H1 (cell line): ENCODE results near the gene PPIB. TPM values are rescaled to one million over a fixed set of nuclear protein-coding genes. Genes with fewer than 3 reads are reported as not detected.

ENCODE experiments used
- CTCF ChIA-PET: fragments of 300-600 bp; sonication (Branson Sonifier 250); formaldehyde crosslinking; loops from one replicate; lab custom pipeline; 2021; ENCODE audit not compliant: partially characterized antibody; lab: Charles Lee
- POLR2A ChIA-PET: fragments of 300-600 bp; sonication (Branson Sonifier 250); formaldehyde crosslinking; loops from one replicate; lab custom pipeline; 2021; ENCODE audit warnings: inconsistent platforms; ENCODE audit not compliant: partially characterized antibody; lab: Charles Lee
- DNase-seq, 2 experiments: peaks; one replicate each; pipeline versions ENCODE4 v3.0.0 to v3.0.0-alpha.2; 2010 to 2022; ENCODE audit warnings: low spot score in 2 of 2, low read depth in 1 of 2, mixed read lengths in 1 of 2
- FAIRE-seq: peaks from 2 replicates; lab custom pipeline; 2011; peaks lifted over from hg19 to GRCh38; lab: Jason Lieb, UNC
- H2AFZ ChIP-seq: 2 replicates; pipeline ENCODE4 v1.8.1; 2012; ENCODE audit warnings: low read length, inconsistent platforms
- H2AK5ac ChIP-seq: 2 replicates; pipeline ENCODE4 v1.6.1; 2013; ENCODE audit warnings: low read depth, low read length
- H2BK120ac ChIP-seq: replicated peaks from 2 replicates; pipeline ENCODE3; 2013; ENCODE audit warnings: low read depth, low read length, inconsistent platforms
- H2BK12ac ChIP-seq: 2 replicates; pipeline ENCODE4 v1.6.1; 2013; ENCODE audit warnings: low read depth, low read length
- H2BK15ac ChIP-seq: 2 replicates; pipeline ENCODE4 v1.6.1; 2013; ENCODE audit warnings: low read length
- H2BK20ac ChIP-seq: 2 replicates; pipeline ENCODE4 v1.6.1; 2013; ENCODE audit warnings: low read length
- H2BK5ac ChIP-seq: 2 replicates; pipeline ENCODE4 v1.6.1; 2013; ENCODE audit warnings: low read depth, low read length
- H3K14ac ChIP-seq: 2 replicates; pipeline ENCODE4 v1.6.1; 2013; ENCODE audit warnings: inconsistent platforms; ENCODE audit not compliant: insufficient read length
- H3K18ac ChIP-seq: 2 replicates; pipeline ENCODE4 v1.6.1; 2013; ENCODE audit warnings: low read length; ENCODE audit errors: extremely low read depth
- H3K23ac ChIP-seq: 2 replicates; pipeline ENCODE4 v1.6.1; 2013; ENCODE audit warnings: inconsistent platforms; ENCODE audit not compliant: insufficient read length
- H3K23me2 ChIP-seq: 2 replicates; pipeline ENCODE4 v1.6.1; 2013; ENCODE audit warnings: low read depth, low read length
- H3K27ac ChIP-seq: 2 replicates; pipeline ENCODE4 v1.6.1; 2011; ENCODE audit warnings: low read depth, low read length, inconsistent platforms
- H3K27me3 ChIP-seq, 4 experiments: replicated peaks in 1 of 4; 1 replicate in 1 of 4; 2 replicates in 3 of 4; pipeline versions ENCODE4 v1.6.1 to v1.8.1; 2011 to 2013; ENCODE audit warnings: low read length in 3 of 4, mild to moderate bottlenecking in 3 of 4, inconsistent platforms in 2 of 4, mixed read lengths in 2 of 4, moderate library complexity in 1 of 4; ENCODE audit not compliant: control insufficient read depth in 3 of 4, insufficient read depth in 3 of 4; ENCODE audit errors: extremely low read depth in 1 of 4
- H3K36me3 ChIP-seq, 4 experiments: 2 replicates each; pipeline versions ENCODE4 v1.6.1 to v1.8.1; 2011 to 2013; ENCODE audit warnings: mild to moderate bottlenecking in 4 of 4, low read length in 3 of 4, moderate library complexity in 2 of 4, control low read depth in 1 of 4, inconsistent platforms in 1 of 4; ENCODE audit not compliant: insufficient read depth in 4 of 4, control insufficient read depth in 2 of 4
- H3K4ac ChIP-seq: replicated peaks from 2 replicates; pipeline ENCODE3; 2013; ENCODE audit warnings: low read length, low read depth, mixed read lengths, inconsistent platforms; ENCODE audit not compliant: insufficient read length
- H3K4me1 ChIP-seq, 4 experiments: replicated peaks in 1 of 4; 1 replicate in 1 of 4; 2 replicates in 3 of 4; pipeline versions ENCODE4 v1.6.1 to v1.8.1; 2011 to 2013; ENCODE audit warnings: low read length in 3 of 4, inconsistent platforms in 2 of 4, mixed read lengths in 1 of 4; ENCODE audit not compliant: insufficient read depth in 4 of 4, control insufficient read depth in 3 of 4
- H3K4me2 ChIP-seq, 2 experiments: 2 replicates each; pipeline versions ENCODE4 v1.6.1 to v1.8.1; 2011 to 2013; ENCODE audit warnings: low read depth in 2 of 2, low read length in 2 of 2, control low read depth in 1 of 2, inconsistent platforms in 1 of 2, mild to moderate bottlenecking in 1 of 2; ENCODE audit not compliant: insufficient read depth in 1 of 2
- H3K4me3 ChIP-seq, 4 experiments: fragments of 200-600, 300-600 bp in 1 of 4; sonication (generic), shearing (Covaris generic), sonication (Bioruptor Twin) in 1 of 4; 2 replicates each; pipeline versions ENCODE4 v1.5.1 to v1.8.1; 2011 to 2016; ENCODE audit warnings: low read length in 4 of 4, low read depth in 3 of 4, control low read depth in 2 of 4, inconsistent platforms in 2 of 4, mild to moderate bottlenecking in 2 of 4, mixed read lengths in 1 of 4, moderate library complexity in 1 of 4; ENCODE audit not compliant: insufficient read depth in 2 of 4; ENCODE audit errors: extremely low read depth in 1 of 4
- H3K56ac ChIP-seq: replicated peaks from 2 replicates; pipeline ENCODE3; 2013; ENCODE audit warnings: low read depth, mild to moderate bottlenecking, mixed read lengths, low read length, inconsistent platforms; ENCODE audit not compliant: insufficient read length
- H3K79me1 ChIP-seq: 2 replicates; pipeline ENCODE4 v1.6.1; 2013; ENCODE audit warnings: low read depth, low read length, control low read depth
- H3K79me2 ChIP-seq, 2 experiments: 2 replicates each; pipeline versions ENCODE4 v1.6.1 to v1.8.1; 2012 to 2013; ENCODE audit warnings: low read length in 2 of 2, mild to moderate bottlenecking in 2 of 2, inconsistent platforms in 1 of 2; ENCODE audit not compliant: insufficient read depth in 2 of 2, control insufficient read depth in 1 of 2
- H3K9ac ChIP-seq, 4 experiments: replicated peaks in 1 of 4; 1 replicate in 1 of 4; 2 replicates in 3 of 4; pipeline versions ENCODE4 v1.6.1 to v1.8.1; 2011 to 2013; ENCODE audit warnings: low read depth in 3 of 4, low read length in 3 of 4, control low read depth in 2 of 4, mild to moderate bottlenecking in 2 of 4, moderate library complexity in 2 of 4, inconsistent platforms in 1 of 4; ENCODE audit errors: extremely low read depth in 1 of 4
- H3K9me3 ChIP-seq, 2 experiments: 2 replicates each; pipeline versions ENCODE4 v1.6.1 to v1.8.1; 2012 to 2013; ENCODE audit warnings: mild to moderate bottlenecking in 2 of 2, moderate library complexity in 2 of 2, control low read depth in 1 of 2, inconsistent platforms in 1 of 2, low read depth in 1 of 2, low read length in 1 of 2, mixed read lengths in 1 of 2; ENCODE audit not compliant: insufficient read depth in 2 of 2
- H4K20me1 ChIP-seq, 2 experiments: replicated peaks in 1 of 2; 2 replicates each; pipeline versions ENCODE3 to v1.8.1; 2011 to 2013; ENCODE audit warnings: inconsistent platforms in 2 of 2, low read length in 2 of 2, mild to moderate bottlenecking in 1 of 2; ENCODE audit not compliant: insufficient read depth in 2 of 2, control insufficient read depth in 1 of 2
- H4K5ac ChIP-seq: 2 replicates; pipeline ENCODE4 v1.6.1; 2013; ENCODE audit warnings: low read length, low read depth, mixed read lengths, inconsistent platforms; ENCODE audit not compliant: insufficient read length
- H4K8ac ChIP-seq: 2 replicates; pipeline ENCODE4 v1.8.0; 2013; ENCODE audit warnings: mild to moderate bottlenecking, moderate library complexity, low read length, inconsistent platforms; ENCODE audit not compliant: insufficient read depth; ENCODE audit errors: extremely low read depth
- H4K91ac ChIP-seq: replicated peaks from 2 replicates; pipeline ENCODE3; 2013; ENCODE audit warnings: low read length, mixed read lengths, inconsistent platforms; ENCODE audit not compliant: insufficient read length
- BRCA1 ChIP-seq: IDR thresholded peaks from 2 replicates; pipeline ENCODE4 v1.6.1; 2012; ENCODE audit warnings: low read depth, low read length, improper control_type of control experiment
- CHD1 ChIP-seq: IDR thresholded peaks from 2 replicates; pipeline ENCODE4 v1.6.1; 2012; ENCODE audit warnings: low read depth, low read length, improper control_type of control experiment
- EP300 ChIP-seq, 2 experiments: IDR thresholded peaks; 1 replicate in 1 of 2; 2 replicates in 1 of 2; pipeline ENCODE4 v1.6.1; 2011 to 2012; ENCODE audit warnings: low read depth in 2 of 2, low read length in 2 of 2, mild to moderate bottlenecking in 2 of 2, borderline replicate concordance in 1 of 2, inconsistent platforms in 1 of 2, moderate library complexity in 1 of 2
- SUZ12 ChIP-seq: fragments of 200-600 bp; sonication (generic); IDR thresholded peaks from 2 replicates; pipeline ENCODE4 v1.6.1; 2012; ENCODE audit warnings: mild to moderate bottlenecking, inconsistent platforms, low read length, moderate library complexity, mixed read lengths
- WGBS, 2 experiments: shearing (Covaris generic) in 1 of 2; methylation state at CpG; one replicate each; pipeline versions ENCODE4 v1.1.6 to v1.1.7; 2013 to 2015; ENCODE audit warnings: low lambda C conversion rate in 2 of 2, mixed read lengths in 2 of 2, inconsistent platforms in 1 of 2, low coverage in 1 of 2, missing lambda C conversion rate in 1 of 2; ENCODE audit not compliant: insufficient replicate concordance in 2 of 2, insufficient coverage in 1 of 2, insufficient read length in 1 of 2; ENCODE audit errors: extremely low coverage in 1 of 2, missing lambda C conversion rate in 1 of 2; 5-methylcytosine and 5-hydroxymethylcytosine counted together
- polyA plus RNA-seq, 7 experiments: library from polyadenylated mRNA; depleted of rRNA in 3 of 7; stranded (reverse) in 5 of 7; unstranded in 2 of 7; fragments of >200 nt in 5 of 7; fragments of 200-250 nt in 2 of 7; gene quantifications; 1 replicate in 5 of 7; 2 replicates in 1 of 7; 4 replicates in 1 of 7; pipeline versions ENCODE4 v1.2.1 to v1.2.3, GENCODE V29; 2011 to 2013; ENCODE audit warnings: missing spikeins in 2 of 7, mixed read lengths in 2 of 7
- total RNA-seq: library from RNA; stranded (reverse); fragmentation: NEBNext Ultra II Directional; extraction: Animal tissue kit (Norgen Biotek cat#: 25700); gene quantifications from 2 replicates; pipeline ENCODE4 v1.2.1, GENCODE V29; 2021

Gene PPIB
- total and polyA plus RNA-seq, 2 of the 8 experiments (the other 6 are each of a cell fraction or from before 2014, with no cell fraction given), result 558 to 579 TPM

GRCh38 chr15:64107337-64107736 is 55.5 kb downstream of the PPIB start:
- H3K56ac ChIP-seq, result no peak overlapping the region
- H3K18ac ChIP-seq, result no peak overlapping the region
- ChIA-PET POLR2A (interaction anchor here (0.6 to 1.0 kb wide), 2 partner anchors 23 to 50 kb away, joined by 3 read pairs; no protein-coding TSS in a partner anchor), CTCF (interaction anchor here (0.6 to 0.9 kb wide), 2 partner anchors 162 to 269 kb away, joined by 3 to 4 read pairs; no protein-coding TSS in a partner anchor)
- no peak overlapping the region for H2AK5ac ChIP-seq
- H3K4me3 ChIP-seq, result no peak overlapping the region
- H3K27me3 ChIP-seq, result peaks cover 0 to 1% (median 0%) of the 10 kb centered on the region in 4 experiments; a peak in 1 of 7 replicates
- no peak overlapping the region for H4K8ac ChIP-seq
- H3K4me1 ChIP-seq, result peaks cover 0 to 4% (median 0%) of the 10 kb centered on the region in 4 experiments; a peak in 1 of 7 replicates
- no peaks in the 10 kb centered on the region for H3K23me2 ChIP-seq
- no peak overlapping the region for H3K27ac ChIP-seq
- FAIRE-seq (no peak), DNase-seq (no peak)
- TF ChIP-seq EP300 (IDR thresholded peaks at IDR 0.05; ENCODE audit: borderline replicate concordance in 1 of 2, low read depth in 2 of 2, low read length in 2 of 2) (no peak), BRCA1 (no peak), SUZ12 (no peak), CHD1 (no peak)
- no peak overlapping the region for H2BK15ac ChIP-seq
- H3K79me1 ChIP-seq, result no peaks in the 10 kb centered on the region
- peaks cover 0 to 38% of the 10 kb centered on the region in 2 experiments; a peak in 2 of 4 replicates for H3K79me2 ChIP-seq
- no peak overlapping the region for H4K5ac ChIP-seq
- H3K4me2 ChIP-seq, result no peak overlapping the region
- no peak overlapping the region for H2BK12ac ChIP-seq
- no peaks in the 10 kb centered on the region for H3K36me3 ChIP-seq
- no peak overlapping the region for H2AFZ ChIP-seq
- no peak overlapping the region for H3K4ac ChIP-seq
- H4K20me1 ChIP-seq, result peaks cover 0 to 1% of the 10 kb centered on the region in 2 experiments
- no peak overlapping the region for H2BK120ac ChIP-seq
- H3K23ac ChIP-seq, result no peak overlapping the region
- H3K9me3 ChIP-seq, result no peaks in the 10 kb centered on the region
- H4K91ac ChIP-seq, result no peak overlapping the region
- H3K9ac ChIP-seq, result no peak overlapping the region
- H2BK20ac ChIP-seq, result no peak overlapping the region
- no peak overlapping the region for H2BK5ac ChIP-seq
- no peak overlapping the region for H3K14ac ChIP-seq
- WGBS, 2 experiments, result 69% methylated on average over 1 of the region's 1 CpG; no CpG with 5 or more reads in 1 of the 2 experiments
